ENCODE data around the gene PLA2G4E.

DNA sequence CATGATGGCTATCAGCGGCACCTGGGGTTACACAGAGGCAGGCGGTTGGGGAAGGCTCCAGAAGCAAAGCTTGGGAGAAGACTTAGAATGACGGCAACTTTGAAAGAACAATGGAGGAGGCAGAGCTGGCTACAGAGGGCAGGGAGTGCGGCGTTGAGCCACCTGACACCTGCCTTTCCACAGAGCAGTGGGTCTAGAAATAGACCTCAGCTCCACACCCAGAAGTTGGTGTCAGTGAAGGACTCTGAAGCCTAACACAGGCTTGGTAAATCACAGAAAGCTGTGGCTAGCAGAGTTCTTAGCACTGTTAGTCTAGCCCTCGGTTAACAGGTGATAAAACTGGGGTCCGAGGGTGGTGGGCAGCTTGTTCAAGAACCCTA is 25.4 kb downstream of the PLA2G4E start:
- TF ChIP-seq, protein P1, sequence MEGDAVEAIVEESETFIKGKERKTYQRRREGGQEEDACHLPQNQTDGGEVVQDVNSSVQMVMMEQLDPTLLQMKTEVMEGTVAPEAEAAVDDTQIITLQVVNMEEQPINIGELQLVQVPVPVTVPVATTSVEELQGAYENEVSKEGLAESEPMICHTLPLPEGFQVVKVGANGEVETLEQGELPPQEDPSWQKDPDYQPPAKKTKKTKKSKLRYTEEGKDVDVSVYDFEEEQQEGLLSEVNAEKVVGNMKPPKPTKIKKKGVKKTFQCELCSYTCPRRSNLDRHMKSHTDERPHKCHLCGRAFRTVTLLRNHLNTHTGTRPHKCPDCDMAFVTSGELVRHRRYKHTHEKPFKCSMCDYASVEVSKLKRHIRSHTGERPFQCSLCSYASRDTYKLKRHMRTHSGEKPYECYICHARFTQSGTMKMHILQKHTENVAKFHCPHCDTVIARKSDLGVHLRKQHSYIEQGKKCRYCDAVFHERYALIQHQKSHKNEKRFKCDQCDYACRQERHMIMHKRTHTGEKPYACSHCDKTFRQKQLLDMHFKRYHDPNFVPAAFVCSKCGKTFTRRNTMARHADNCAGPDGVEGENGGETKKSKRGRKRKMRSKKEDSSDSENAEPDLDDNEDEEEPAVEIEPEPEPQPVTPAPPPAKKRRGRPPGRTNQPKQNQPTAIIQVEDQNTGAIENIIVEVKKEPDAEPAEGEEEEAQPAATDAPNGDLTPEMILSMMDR (IDR thresholded peaks at IDR 0.05), result no peak
- no peak for TF ChIP-seq POLR2AphosphoS5 (IDR thresholded peaks at IDR 0.05)
